H1 (cell line): ENCODE data around the gene RNF175. TPM values are rescaled to one million over a fixed set of nuclear protein-coding genes. Genes with fewer than 3 reads are reported as not detected.

Experiments
- ASH2L ChIP-seq: fragments of 200-600, 300-600 bp; sonication (generic); IDR thresholded peaks from one replicate; pipeline ENCODE4 v1.7.1; 2017; ENCODE audit warnings: low read length
- BACH1 ChIP-seq: IDR thresholded peaks from 2 replicates; pipeline ENCODE4 v1.6.1; 2012; ENCODE audit warnings: low read length, improper control_type of control experiment
- BCL11A ChIP-seq, 2 experiments: IDR thresholded peaks; one replicate each; pipeline ENCODE4 v1.6.1; 2011; ENCODE audit warnings: low read depth in 2 of 2, low read length in 2 of 2, mild to moderate bottlenecking in 2 of 2
- BRCA1 ChIP-seq: IDR thresholded peaks from 2 replicates; pipeline ENCODE4 v1.6.1; 2012; ENCODE audit warnings: low read depth, low read length, improper control_type of control experiment
- CBX8 ChIP-seq: fragments of 300-800, 300-1000 bp; sonication (generic); IDR thresholded peaks from 2 replicates; pipeline ENCODE4 v1.7.1; 2016; ENCODE audit warnings: low read depth, low read length, borderline replicate concordance
- CTBP2 ChIP-seq: IDR thresholded peaks from 2 replicates; pipeline ENCODE4 v1.7.0; 2011; ENCODE audit warnings: borderline replicate concordance, mild to moderate bottlenecking, moderate library complexity, mixed read lengths, low read length; ENCODE audit not compliant: insufficient read depth, insufficient read length
- EP300 ChIP-seq, 2 experiments: IDR thresholded peaks; 1 replicate in 1 of 2; 2 replicates in 1 of 2; pipeline ENCODE4 v1.6.1; 2011 to 2012; ENCODE audit warnings: low read depth in 2 of 2, low read length in 2 of 2, mild to moderate bottlenecking in 2 of 2, borderline replicate concordance in 1 of 2, inconsistent platforms in 1 of 2, moderate library complexity in 1 of 2
- GABPA ChIP-seq: IDR thresholded peaks from 2 replicates; pipeline ENCODE4 v1.6.1; 2011; ENCODE audit warnings: mild to moderate bottlenecking, low read length, moderate library complexity, borderline replicate concordance; ENCODE audit not compliant: insufficient read depth
- HDAC6 ChIP-seq: IDR thresholded peaks from one replicate; pipeline ENCODE4 v1.7.1; 2012; ENCODE audit warnings: low read depth, mild to moderate bottlenecking, inconsistent platforms, low read length, moderate library complexity
- JUND ChIP-seq: IDR thresholded peaks from 2 replicates; pipeline ENCODE4 v1.6.1; 2011; ENCODE audit warnings: mild to moderate bottlenecking, improper control_type of control experiment, low read length
- KDM5A ChIP-seq: fragments of 200-600 bp; IDR thresholded peaks from 2 replicates; pipeline ENCODE4 v1.7.1; 2012; ENCODE audit warnings: mild to moderate bottlenecking, low read length, inconsistent platforms, mixed read lengths
- NRF1 ChIP-seq: IDR thresholded peaks from 2 replicates; pipeline ENCODE4 v1.6.1; 2011; ENCODE audit warnings: mild to moderate bottlenecking, low read depth, low read length, improper control_type of control experiment
- POLR2AphosphoS5 ChIP-seq: IDR thresholded peaks from 2 replicates; pipeline ENCODE4 v1.6.1; 2011; ENCODE audit warnings: low read depth, low read length
- RFX5 ChIP-seq: IDR thresholded peaks from 2 replicates; pipeline ENCODE4 v1.6.1; 2011; ENCODE audit warnings: low read depth, low read length, improper control_type of control experiment, borderline replicate concordance
- RXRA ChIP-seq: IDR thresholded peaks from 2 replicates; pipeline ENCODE4 v1.6.1; 2011; ENCODE audit warnings: low read depth, mild to moderate bottlenecking, low read length, moderate library complexity; ENCODE audit not compliant: insufficient read depth
- SAP30 ChIP-seq: fragments of 300-600 bp; sonication (generic); IDR thresholded peaks from 2 replicates; pipeline ENCODE4 v1.7.1; 2012; ENCODE audit warnings: low read length, moderate library complexity, mild to moderate bottlenecking, inconsistent platforms; ENCODE audit not compliant: insufficient read depth, insufficient replicate concordance
- SIN3A ChIP-seq, 2 experiments: IDR thresholded peaks in 1 of 2; conservative IDR thresholded peaks in 1 of 2; 2 replicates each; pipeline ENCODE4 v1.6.1; 2011 to 2012; ENCODE audit warnings: low read length in 2 of 2, improper control_type of control experiment in 1 of 2, low read depth in 1 of 2, mild to moderate bottlenecking in 1 of 2
- SIRT6 ChIP-seq: IDR thresholded peaks from one replicate; pipeline ENCODE4 v1.7.1; 2012; ENCODE audit warnings: low read length, inconsistent platforms
- SP2 ChIP-seq: IDR thresholded peaks from 2 replicates; pipeline ENCODE4 v1.6.1; 2012; ENCODE audit warnings: mild to moderate bottlenecking, low read length, inconsistent platforms
- SP4 ChIP-seq: IDR thresholded peaks from 2 replicates; pipeline ENCODE4 v1.6.1; 2012; ENCODE audit warnings: low read length, inconsistent platforms
- SRF ChIP-seq: IDR thresholded peaks from 2 replicates; pipeline ENCODE4 v1.6.1; 2011; ENCODE audit warnings: mild to moderate bottlenecking, low read depth, low read length, moderate library complexity
- SUZ12 ChIP-seq: fragments of 200-600 bp; sonication (generic); IDR thresholded peaks from 2 replicates; pipeline ENCODE4 v1.6.1; 2012; ENCODE audit warnings: mild to moderate bottlenecking, inconsistent platforms, low read length, moderate library complexity, mixed read lengths
- ZNF274 ChIP-seq: IDR thresholded peaks from 2 replicates; pipeline ENCODE4 v1.7.0; 2012; ENCODE audit warnings: low read length, borderline replicate concordance; ENCODE audit errors: extremely low read depth
- polyA plus RNA-seq, 7 experiments: library from polyadenylated mRNA; depleted of rRNA in 3 of 7; stranded (reverse) in 5 of 7; unstranded in 2 of 7; fragments of >200 nt in 5 of 7; fragments of 200-250 nt in 2 of 7; gene quantifications; 1 replicate in 5 of 7; 2 replicates in 1 of 7; 4 replicates in 1 of 7; pipeline versions ENCODE4 v1.2.1 to v1.2.3, GENCODE V29; 2011 to 2013; ENCODE audit warnings: missing spikeins in 2 of 7, mixed read lengths in 2 of 7
- total RNA-seq: library from RNA; stranded (reverse); fragmentation: NEBNext Ultra II Directional; extraction: Animal tissue kit (Norgen Biotek cat#: 25700); gene quantifications from 2 replicates; pipeline ENCODE4 v1.2.1, GENCODE V29; 2021
- TF ChIP-seq, protein P1 (sequence below): IDR thresholded peaks from 2 replicates; pipeline ENCODE4 v1.6.1; 2012; ENCODE audit warnings: inconsistent platforms

The RNF175 gene
- total and polyA plus RNA-seq, 2 of the 8 experiments (the other 6 are each of a cell fraction or from before 2014, with no cell fraction given) = 7.9 to 9.8 TPM

DNA sequence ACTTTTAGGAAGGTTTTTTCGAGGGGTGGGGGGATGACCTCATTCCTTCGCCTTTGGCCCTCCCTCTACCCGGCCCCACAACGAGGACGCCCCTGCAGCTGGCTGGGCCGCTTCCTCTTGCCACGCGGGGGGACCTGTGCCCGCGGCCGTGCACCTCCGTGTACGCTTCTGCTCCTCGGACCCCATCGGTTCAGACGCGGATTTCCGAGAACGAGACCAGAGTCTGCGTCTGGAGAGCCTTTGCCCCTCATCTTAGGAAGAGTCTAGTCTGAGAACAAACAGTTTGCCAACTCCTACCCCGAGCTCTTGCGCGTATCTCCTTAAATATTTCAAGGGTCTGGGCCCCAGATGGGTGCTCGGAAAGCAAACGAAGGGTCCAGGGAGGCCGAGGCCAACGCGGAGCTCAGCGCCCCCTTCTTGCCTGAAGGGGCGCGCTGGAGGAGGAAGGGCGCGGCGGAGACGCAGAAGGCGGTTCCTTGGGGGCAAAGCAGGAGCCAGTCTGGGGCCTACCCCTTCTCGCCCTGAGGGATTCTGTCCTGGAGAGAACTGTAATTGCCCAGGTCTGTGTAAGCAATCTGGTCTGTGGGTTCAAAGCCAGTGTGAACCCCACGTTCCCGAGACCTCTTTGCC lies 32.9 kb upstream of the RNF175 start (continued):
- TF ChIP-seq BCL11A (IDR thresholded peaks at IDR 0.05; ENCODE audit: low read depth in 2 of 2, low read length in 2 of 2) (no peak), EP300 (IDR thresholded peaks at IDR 0.05; ENCODE audit: borderline replicate concordance in 1 of 2, low read depth in 2 of 2, low read length in 2 of 2) (peak in 1 of 2 experiments; percentile 1; a peak in 1 of 3 replicates), RFX5 (no peak), SAP30 (no peak), SUZ12 (no peak), NRF1 (no peak), BACH1 (no peak), JUND (no peak), SP4 (no peak), POLR2AphosphoS5 (no peak; the same call in 1 of the 2 replicates), CBX8 (no peak), CTBP2 (peak; percentile 16), BRCA1 (no peak), ASH2L (peak; percentile 91), HDAC6 (no peak), SIRT6 (no peak), KDM5A (no peak), RXRA (no peak), GABPA (no peak), SP2 (no peak), SRF (no peak), ZNF274 (no peak), SIN3A (conservative IDR thresholded peaks at IDR 0.05 in 1 of 2, IDR thresholded peaks at IDR 0.05 in 1 of 2; ENCODE audit: low read depth in 1 of 2, low read length in 2 of 2) (0 out of 4 replicates have a peak, but pooled peaks of 1 of the 2 experiments have one; percentile 26)
- TF ChIP-seq, protein P1, sequence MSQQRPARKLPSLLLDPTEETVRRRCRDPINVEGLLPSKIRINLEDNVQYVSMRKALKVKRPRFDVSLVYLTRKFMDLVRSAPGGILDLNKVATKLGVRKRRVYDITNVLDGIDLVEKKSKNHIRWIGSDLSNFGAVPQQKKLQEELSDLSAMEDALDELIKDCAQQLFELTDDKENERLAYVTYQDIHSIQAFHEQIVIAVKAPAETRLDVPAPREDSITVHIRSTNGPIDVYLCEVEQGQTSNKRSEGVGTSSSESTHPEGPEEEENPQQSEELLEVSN = peak; percentile 27; the same call in 1 of the 2 replicates
